B cell (primary cell): ENCODE measurements around the gene RRAS.

Experiments used
- CTCF ChIP-seq: fragments of 200-600 bp; IDR thresholded peaks from one replicate; pipeline ENCODE4 v1.8.0; 2022; ENCODE audit warnings: antibody characterized with exemption, mild to moderate bottlenecking
- EZH2 ChIP-seq: IDR thresholded peaks from 2 replicates; pipeline ENCODE4 v1.6.1; 2012; ENCODE audit warnings: borderline replicate concordance, low read depth, mild to moderate bottlenecking, moderate library complexity, low read length; ENCODE audit not compliant: insufficient read depth, poor library complexity, severe bottlenecking

GRCh38 chr19:49616532-49616931 lies 23.4 kb downstream of the RRAS start:
- no peak for TF ChIP-seq CTCF
- TF ChIP-seq EZH2 = no peak
